Suprapubic skin (tissue), 4 donors: ENCODE results near the gene SLC4A7. TPM values are rescaled to one million over a fixed set of nuclear protein-coding genes. Genes with fewer than 3 reads are reported as not detected.

ENCODE experiments used
- DNase-seq, 2 donors: peaks; one replicate each; pipeline ENCODE4 v3.0.0-alpha.2; 2019; ENCODE audit warnings: low spot score in 2 of 2
- H3K27ac ChIP-seq: fragments of 200-600 bp; sonication (generic); one replicate; pipeline ENCODE4 v1.5.1; 2019
- H3K27me3 ChIP-seq: fragments of 200-600 bp; sonication (generic); one replicate; pipeline ENCODE4 v1.5.1; 2019
- H3K36me3 ChIP-seq: fragments of 200-600 bp; sonication (generic); one replicate; pipeline ENCODE4 v1.5.1; 2019
- H3K4me1 ChIP-seq: fragments of 200-600 bp; sonication (generic); one replicate; pipeline ENCODE4 v1.5.1; 2019
- H3K4me3 ChIP-seq: fragments of 200-600 bp; sonication (generic); one replicate; pipeline ENCODE4 v1.5.1; 2019; ENCODE audit warnings: mild to moderate bottlenecking
- H3K9me3 ChIP-seq: fragments of 200-600 bp; sonication (generic); one replicate; pipeline ENCODE4 v1.5.1; 2019
- CTCF ChIP-seq, 2 donors: fragments of 200-600 bp in 1 of 2; fragments of 450-650 bp in 1 of 2; sonication (generic) in 1 of 2; IDR thresholded peaks; one replicate each; pipeline ENCODE4 v1.5.1; 2016 to 2019; ENCODE audit warnings: antibody characterized with exemption in 2 of 2, mild to moderate bottlenecking in 1 of 2, moderate library complexity in 1 of 2
- EP300 ChIP-seq: sonication (generic); formaldehyde crosslinking; IDR thresholded peaks from one replicate; pipeline ENCODE4 v1.6.1; 2017; ENCODE audit warnings: antibody characterized with exemption
- POLR2A ChIP-seq, 2 donors: fragments of 450-650 bp; IDR thresholded peaks; one replicate each; pipeline ENCODE4 v1.6.1; 2017; ENCODE audit warnings: antibody characterized with exemption in 2 of 2, mild to moderate bottlenecking in 2 of 2, moderate library complexity in 2 of 2
- POLR2AphosphoS5 ChIP-seq, 3 donors: sonication (generic); formaldehyde crosslinking; IDR thresholded peaks; one replicate each; pipeline ENCODE4 v1.6.1; 2017; ENCODE audit warnings: antibody characterized with exemption in 3 of 3
- WGBS: methylation state at CpG from one replicate; pipeline ENCODE4 v1.1.5; 2018; 5-methylcytosine and 5-hydroxymethylcytosine counted together
- total RNA-seq, 4 donors: library from RNA; depleted of rRNA; stranded (reverse); fragments of >200 nt; gene quantifications; one replicate each; pipeline ENCODE4 v1.1.0, GENCODE V29; 2016

The SLC4A7 gene
- total RNA-seq, 4 donors from 2014 or later, result 10.9 to 17.5 (median 16.1) TPM

- H3K4me1 ChIP-seq, result peaks cover 20% of the 10 kb centered on the region
- H3K4me3 ChIP-seq, result no peak overlapping the region
- H3K9me3 ChIP-seq, result no peaks in the 10 kb centered on the region
- H3K27ac ChIP-seq, result no peak overlapping the region
- H3K36me3 ChIP-seq, result no peaks in the 10 kb centered on the region
- TF ChIP-seq POLR2A (IDR thresholded peaks at IDR 0.05) (no peak), POLR2AphosphoS5 (IDR thresholded peaks at IDR 0.05) (no peak), EP300 (no peak), CTCF (IDR thresholded peaks at IDR 0.05) (no peak)
- DNase-seq, result no peak
- WGBS, result 80% methylated on average over 3 of the region's 3 CpGs
- H3K27me3 ChIP-seq, result no peaks in the 10 kb centered on the region
Measured at GRCh38 chr3:27352047-27352446, 132.1 kb downstream of the SLC4A7 start.

GRCh38 chr3:27349832-27350231, 134.4 kb downstream of the SLC4A7 start:
- Histone ChIP-seq H3K27me3 (no peaks in the 10 kb centered on the region), H3K27ac (no peak overlapping the region), H3K36me3 (no peaks in the 10 kb centered on the region), H3K4me3 (no peak overlapping the region), H3K9me3 (no peaks in the 10 kb centered on the region), H3K4me1 (peaks cover 20% of the 10 kb centered on the region)
- TF ChIP-seq POLR2A (IDR thresholded peaks at IDR 0.05) (no peak), EP300 (no peak), CTCF (IDR thresholded peaks at IDR 0.05) (no peak), POLR2AphosphoS5 (IDR thresholded peaks at IDR 0.05) (no peak)
- 81% methylated on average over 3 of the region's 3 CpGs for WGBS
- no peak for DNase-seq

GRCh38 chr3:27345959-27346865, 138.0 kb downstream of the SLC4A7 start:
- no peak overlapping the region for H3K4me3 ChIP-seq
- no peaks in the 10 kb centered on the region for H3K36me3 ChIP-seq
- TF ChIP-seq EP300 (no peak), CTCF (IDR thresholded peaks at IDR 0.05) (no peak), POLR2A (IDR thresholded peaks at IDR 0.05) (no peak), POLR2AphosphoS5 (IDR thresholded peaks at IDR 0.05) (no peak)
- H3K27ac ChIP-seq, result no peak overlapping the region
- no peak for DNase-seq
- no peaks in the 10 kb centered on the region for H3K9me3 ChIP-seq
- H3K4me1 ChIP-seq, result peaks cover 3% of the 10 kb centered on the region
- no peaks in the 10 kb centered on the region for H3K27me3 ChIP-seq
- WGBS, result 78% methylated on average over 11 of the region's 11 CpGs

- peaks cover 3% of the 10 kb centered on the region for H3K4me1 ChIP-seq
- TF ChIP-seq EP300, result no peak
- no peak for TF ChIP-seq POLR2AphosphoS5 (IDR thresholded peaks at IDR 0.05)
- TF ChIP-seq POLR2A (IDR thresholded peaks at IDR 0.05), result no peak
- no peak for TF ChIP-seq CTCF (IDR thresholded peaks at IDR 0.05)
- no peak for DNase-seq
- H3K27ac ChIP-seq, result no peak overlapping the region
- no peaks in the 10 kb centered on the region for H3K36me3 ChIP-seq
- no peaks in the 10 kb centered on the region for H3K9me3 ChIP-seq
- H3K4me3 ChIP-seq, result no peak overlapping the region
- H3K27me3 ChIP-seq, result no peaks in the 10 kb centered on the region
- 44% methylated on average over 5 of the region's 5 CpGs for WGBS
Measured at GRCh38 chr3:27345493-27345892, 138.7 kb downstream of the SLC4A7 start.

GRCh38 chr3:27345045-27345444, 139.1 kb downstream of the SLC4A7 start:
- Histone ChIP-seq H3K27ac (no peak overlapping the region), H3K27me3 (no peaks in the 10 kb centered on the region), H3K4me3 (no peak overlapping the region), H3K4me1 (peaks cover 3% of the 10 kb centered on the region), H3K36me3 (no peaks in the 10 kb centered on the region), H3K9me3 (no peaks in the 10 kb centered on the region)
- WGBS, result 89% methylated on average over 2 of the region's 2 CpGs
- no peak for DNase-seq
- TF ChIP-seq POLR2A (IDR thresholded peaks at IDR 0.05) (no peak), CTCF (IDR thresholded peaks at IDR 0.05) (no peak), EP300 (no peak)
